GM12874 (cell line): ENCODE data around the gene DBN1.

Source experiments
- TF ChIP-seq, protein P1 (sequence below): IDR thresholded peaks from 2 replicates; pipeline ENCODE4 v1.5.1; 2011; ENCODE audit warnings: low read depth, mild to moderate bottlenecking, control low read depth, low read length, moderate library complexity; ENCODE audit not compliant: insufficient read depth

DBN1 gene

GRCh38 chr5:177442066-177442826 lies 31.2 kb downstream of the DBN1 start:
- TF ChIP-seq, protein P1, sequence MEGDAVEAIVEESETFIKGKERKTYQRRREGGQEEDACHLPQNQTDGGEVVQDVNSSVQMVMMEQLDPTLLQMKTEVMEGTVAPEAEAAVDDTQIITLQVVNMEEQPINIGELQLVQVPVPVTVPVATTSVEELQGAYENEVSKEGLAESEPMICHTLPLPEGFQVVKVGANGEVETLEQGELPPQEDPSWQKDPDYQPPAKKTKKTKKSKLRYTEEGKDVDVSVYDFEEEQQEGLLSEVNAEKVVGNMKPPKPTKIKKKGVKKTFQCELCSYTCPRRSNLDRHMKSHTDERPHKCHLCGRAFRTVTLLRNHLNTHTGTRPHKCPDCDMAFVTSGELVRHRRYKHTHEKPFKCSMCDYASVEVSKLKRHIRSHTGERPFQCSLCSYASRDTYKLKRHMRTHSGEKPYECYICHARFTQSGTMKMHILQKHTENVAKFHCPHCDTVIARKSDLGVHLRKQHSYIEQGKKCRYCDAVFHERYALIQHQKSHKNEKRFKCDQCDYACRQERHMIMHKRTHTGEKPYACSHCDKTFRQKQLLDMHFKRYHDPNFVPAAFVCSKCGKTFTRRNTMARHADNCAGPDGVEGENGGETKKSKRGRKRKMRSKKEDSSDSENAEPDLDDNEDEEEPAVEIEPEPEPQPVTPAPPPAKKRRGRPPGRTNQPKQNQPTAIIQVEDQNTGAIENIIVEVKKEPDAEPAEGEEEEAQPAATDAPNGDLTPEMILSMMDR = no peak

DNA sequence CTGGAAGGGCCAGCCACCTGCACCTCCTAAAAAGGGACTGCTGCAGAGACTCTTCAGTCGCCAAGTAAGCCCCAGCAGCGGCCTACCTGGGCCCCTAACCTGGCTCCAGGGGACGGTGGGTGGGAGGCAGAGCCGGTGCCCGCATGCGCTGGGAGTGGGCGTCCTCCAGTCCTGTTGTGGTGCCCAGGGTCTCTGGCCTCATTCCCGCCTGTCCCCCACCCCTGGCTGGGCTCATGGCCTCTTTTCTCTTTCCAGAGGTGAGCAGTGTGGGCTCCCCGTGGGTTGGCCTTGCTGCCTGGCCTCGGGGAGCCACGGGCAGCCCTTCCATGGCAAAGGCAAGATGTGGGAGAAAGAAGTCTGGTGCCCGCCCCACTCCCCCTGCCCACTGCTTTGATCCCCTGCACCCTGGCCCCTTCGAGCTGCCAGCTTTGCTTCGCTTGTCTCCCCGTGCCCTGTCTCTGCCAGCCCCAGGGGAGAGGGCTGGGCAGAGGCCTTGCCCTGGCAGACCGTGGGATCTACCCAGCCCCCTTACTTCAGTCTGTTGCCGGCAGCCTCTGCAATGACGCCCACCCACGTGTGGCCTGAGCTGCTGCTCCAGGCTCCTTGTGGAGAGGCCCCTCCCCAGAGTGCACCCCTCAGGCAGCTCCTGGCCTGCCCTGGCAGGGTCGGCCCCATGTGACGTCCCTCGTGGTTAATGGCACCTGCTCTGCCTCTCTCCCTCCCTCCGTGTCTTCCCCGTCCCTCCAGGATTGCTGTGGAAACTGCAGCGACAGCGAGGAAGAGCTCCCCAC lies 32.2 kb downstream of the DBN1 start:
- TF ChIP-seq, protein P1 = no peak

DNA sequence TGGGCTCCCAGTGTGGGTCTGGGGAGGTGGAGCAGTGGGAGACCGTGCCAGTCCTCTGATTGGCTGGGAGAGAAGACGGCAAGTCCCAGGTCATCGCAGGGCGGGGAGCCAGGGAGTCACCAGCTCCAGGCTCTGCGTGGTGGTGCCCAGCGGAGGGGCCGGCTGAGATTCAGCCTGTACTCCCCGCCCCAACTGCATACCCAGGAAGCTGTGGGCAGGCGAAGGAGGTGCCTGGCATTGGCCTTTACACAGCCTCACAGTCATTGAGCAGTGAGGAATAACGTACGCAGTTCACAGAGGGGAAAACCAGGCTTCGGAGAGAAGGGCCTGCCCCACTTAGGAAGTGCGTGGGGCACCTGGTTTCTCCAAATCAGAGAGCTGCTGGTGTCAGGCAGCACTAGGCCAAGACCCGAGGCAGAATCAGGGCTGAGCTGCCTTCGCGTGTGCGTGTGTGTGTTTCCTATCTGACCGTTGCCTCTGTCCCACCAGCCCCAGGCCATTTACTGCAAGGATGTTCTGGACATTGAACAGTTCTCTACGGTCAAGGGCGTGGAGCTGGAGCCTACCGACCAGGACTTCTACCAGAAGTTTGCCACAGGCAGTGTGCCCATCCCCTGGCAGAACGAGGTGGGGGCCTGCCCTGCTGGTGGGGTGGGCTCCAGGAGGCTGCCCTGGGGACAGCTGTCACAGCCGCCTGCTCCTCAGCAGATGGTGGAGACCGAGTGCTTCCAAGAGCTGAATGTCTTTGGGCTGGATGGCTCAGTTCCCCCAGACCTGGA lies 33.0 kb downstream of the DBN1 start:
- TF ChIP-seq, protein P1 = no peak

GRCh38 chr5:177439518-177440053 lies 33.8 kb downstream of the DBN1 start:
- TF ChIP-seq, protein P1 = no peak

GRCh38 chr5:177438468-177438867 lies 35.0 kb downstream of the DBN1 start:
- TF ChIP-seq, protein P1 = no peak

DNA sequence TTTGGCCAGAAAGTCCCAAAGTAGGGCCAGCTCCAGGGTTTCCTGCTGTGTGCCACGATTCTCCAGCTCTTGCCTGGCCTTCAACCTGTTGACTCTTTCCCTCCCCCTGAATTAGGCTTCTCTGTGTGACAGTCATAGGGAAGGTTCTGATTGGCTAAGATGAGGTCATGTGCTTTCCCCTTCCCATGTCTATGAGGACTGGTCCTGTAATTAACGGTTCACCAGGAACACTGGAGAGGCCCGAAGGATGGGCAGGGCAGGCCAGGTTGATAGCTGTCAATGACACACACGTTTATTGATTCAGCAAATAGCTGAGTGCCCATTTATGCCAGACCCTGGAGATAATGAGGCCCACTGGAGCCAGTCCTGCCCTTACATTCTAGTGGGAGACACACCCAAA lies 35.8 kb downstream of the DBN1 start:
- TF ChIP-seq, protein P1 = no peak
